GM12891 (cell line): ENCODE measurements around the gene VIL1.

Source experiments
- DNase-seq: peaks from one replicate; pipeline ENCODE4 v3.0.0; 2011; ENCODE audit warnings: low spot score; ENCODE audit not compliant: insufficient read length
- FAIRE-seq: peaks from 2 replicates; lab custom pipeline; 2011; peaks lifted over from hg19 to GRCh38; lab: Jason Lieb, UNC
- PAX5 ChIP-seq: IDR thresholded peaks from 2 replicates; pipeline ENCODE4 v1.6.1; 2011; ENCODE audit warnings: low read length, moderate library complexity, mild to moderate bottlenecking; ENCODE audit not compliant: insufficient read depth, severe bottlenecking
- POLR2A ChIP-seq: IDR thresholded peaks from 2 replicates; pipeline ENCODE4 v1.6.1; 2011; ENCODE audit warnings: low read depth, low read length, control low read depth
- POLR2AphosphoS5 ChIP-seq: IDR thresholded peaks from 2 replicates; pipeline ENCODE4 v1.6.1; 2011; ENCODE audit warnings: low read depth, low read length, control low read depth
- POU2F2 ChIP-seq: IDR thresholded peaks from 2 replicates; pipeline ENCODE4 v1.6.1; 2011; ENCODE audit warnings: low read depth, mild to moderate bottlenecking, control low read depth, low read length, moderate library complexity
- SPI1 ChIP-seq: IDR thresholded peaks from 2 replicates; pipeline ENCODE4 v1.6.1; 2011; ENCODE audit warnings: low read depth, low read length, control low read depth
- TAF1 ChIP-seq: IDR thresholded peaks from 2 replicates; pipeline ENCODE4 v1.6.1; 2011; ENCODE audit warnings: low read depth, low read length, control low read depth

VIL1 gene

GRCh38 chr2:218477247-218477646, 58.3 kb downstream of the VIL1 start:
- no peak for FAIRE-seq
- no peak for DNase-seq
- TF ChIP-seq POU2F2 (no peak), SPI1 (no peak), TAF1 (no peak), POLR2A (no peak), POLR2AphosphoS5 (no peak), PAX5 (no peak)

- DNase-seq (no peak), FAIRE-seq (no peak)
- TF ChIP-seq POU2F2 (no peak), POLR2A (no peak), PAX5 (no peak), SPI1 (no peak)
Observed at GRCh38 chr2:218478544-218478943, 59.6 kb downstream of the VIL1 start.

GRCh38 chr2:218479595-218479994, 60.7 kb downstream of the VIL1 start:
- TF ChIP-seq POLR2AphosphoS5, result no peak
- TF ChIP-seq POLR2A, result no peak
- no peak for TF ChIP-seq PAX5
- TF ChIP-seq TAF1, result no peak
- TF ChIP-seq SPI1, result no peak
- no peak for TF ChIP-seq POU2F2
- FAIRE-seq (no peak), DNase-seq (no peak)

GRCh38 chr2:218482651-218483050, 63.7 kb downstream of the VIL1 start:
- DNase-seq (no peak), FAIRE-seq (no peak)
- TF ChIP-seq POU2F2, result no peak
- no peak for TF ChIP-seq POLR2AphosphoS5

- TF ChIP-seq TAF1 (no peak), POU2F2 (no peak), POLR2A (no peak), PAX5 (no peak), SPI1 (no peak), POLR2AphosphoS5 (no peak)
- no peak for FAIRE-seq
- no peak for DNase-seq
Observed at GRCh38 chr2:218485986-218486667, 67.2 kb downstream of the VIL1 start.

GRCh38 chr2:218500501-218501060, 81.7 kb downstream of the VIL1 start:
- no peak for TF ChIP-seq SPI1
- no peak for TF ChIP-seq PAX5
- no peak for TF ChIP-seq POLR2AphosphoS5
- no peak for TF ChIP-seq TAF1
- TF ChIP-seq POU2F2, result no peak
- TF ChIP-seq POLR2A, result no peak
- FAIRE-seq (no peak), DNase-seq (no peak)

GRCh38 chr2:218501665-218502064, 82.7 kb downstream of the VIL1 start:
- FAIRE-seq (no peak), DNase-seq (no peak)
- TF ChIP-seq POLR2A (no peak), TAF1 (no peak), SPI1 (no peak), POU2F2 (no peak), POLR2AphosphoS5 (no peak), PAX5 (no peak)
